ENCODE results near the gene BRINP1. TPM values are rescaled to one million over a fixed set of nuclear protein-coding genes. Genes with fewer than 3 reads are reported as not detected.

BRINP1 gene
- total and polyA plus RNA-seq, 2 experiments from 2014 or later: 13.4 to 33.5 TPM

GRCh38 chr9:119255116-119255515 is 114.1 kb downstream of the BRINP1 start:
- no peak for TF ChIP-seq POLR2AphosphoS5 (IDR thresholded peaks at IDR 0.05; ENCODE audit: low read depth)
- TF ChIP-seq ZNF331 (CRISPR knock-in tag; IDR thresholded peaks at IDR 0.05; ENCODE audit: low read depth): no peak
- Mint-ChIP-seq H3K27me3 (ENCODE audit: insufficient read depth, low read depth, poor library complexity) (peaks cover 5% of the 10 kb centered on the region), H3K9me3 (no peaks in the 10 kb centered on the region), H3K36me3 (ENCODE audit: low read depth) (no peaks in the 10 kb centered on the region; the same call in 2 of the 3 replicates), H3K4me1 (peaks cover 31% of the 10 kb centered on the region), H3K4me3 (no peak overlapping the region), H3K27ac (no peak overlapping the region)
- H3K27ac ChIP-seq (ENCODE audit: low read depth): no peak overlapping the region
- H3K9me2 ChIP-seq (ENCODE audit: insufficient read depth): no peaks in the 10 kb centered on the region
- peaks cover 16% of the 10 kb centered on the region for H3K79me2 ChIP-seq (replicated peaks; ENCODE audit: insufficient read depth)
- ATAC-seq (no peak), DNase-seq (ENCODE audit: low spot score) (no peak)
- no peaks in the 10 kb centered on the region for H3K36me3 ChIP-seq (ENCODE audit: insufficient read depth)
- peaks cover 12% of the 10 kb centered on the region; the same call in 1 of the 2 replicates for H4K20me1 ChIP-seq (replicated peaks; ENCODE audit: insufficient read depth)
- H3K4me3 ChIP-seq: no peak overlapping the region
- H3K27me3 ChIP-seq (ENCODE audit: insufficient read depth): no peaks in the 10 kb centered on the region
- no peak overlapping the region for H3K4me2 ChIP-seq
- H3F3A ChIP-seq (replicated peaks; ENCODE audit: low read depth): no peaks in the 10 kb centered on the region
- no peak overlapping the region for H2AFZ ChIP-seq
- H3K4me1 ChIP-seq (ENCODE audit: insufficient read depth): peaks cover 10% of the 10 kb centered on the region

GRCh38 chr9:119252671-119253299 is 116.5 kb downstream of the BRINP1 start:
- no peaks in the 10 kb centered on the region for H3F3A ChIP-seq (replicated peaks; ENCODE audit: low read depth)
- H4K20me1 ChIP-seq (replicated peaks; ENCODE audit: insufficient read depth): peaks cover 12% of the 10 kb centered on the region; the same call in 1 of the 2 replicates
- no peak overlapping the region for H3K4me2 ChIP-seq
- no peak overlapping the region for H2AFZ ChIP-seq
- Mint-ChIP-seq H3K27ac (no peak overlapping the region), H3K27me3 (ENCODE audit: insufficient read depth, low read depth, poor library complexity) (peaks cover 5% of the 10 kb centered on the region), H3K4me1 (peaks cover 18% of the 10 kb centered on the region), H3K36me3 (ENCODE audit: low read depth) (peaks cover 8% of the 10 kb centered on the region), H3K9me3 (no peaks in the 10 kb centered on the region), H3K4me3 (no peak overlapping the region)
- peak; percentile 68 for DNase-seq (ENCODE audit: low spot score)
- H3K27ac ChIP-seq (ENCODE audit: low read depth): no peak overlapping the region
- no peaks in the 10 kb centered on the region for H3K27me3 ChIP-seq (ENCODE audit: insufficient read depth)
- no peak overlapping the region for H3K4me3 ChIP-seq
- no peaks in the 10 kb centered on the region for H3K36me3 ChIP-seq (ENCODE audit: insufficient read depth)
- TF ChIP-seq EZH2 (IDR thresholded peaks at IDR 0.05; ENCODE audit: low read depth, unreplicated experiment) (no peak), REST (IDR thresholded peaks at IDR 0.05; ENCODE audit: unreplicated experiment) (peak; percentile 84)
- no peaks in the 10 kb centered on the region; the same call in 1 of the 2 replicates for H3K4me1 ChIP-seq (ENCODE audit: insufficient read depth)
- peaks cover 5% of the 10 kb centered on the region; the same call in 1 of the 2 replicates for H3K9me2 ChIP-seq (ENCODE audit: insufficient read depth)
- ATAC-seq: peak; percentile 61; the same call in 2 of the 3 replicates
- H3K79me2 ChIP-seq (replicated peaks; ENCODE audit: insufficient read depth): peaks cover 16% of the 10 kb centered on the region

- Mint-ChIP-seq H3K27ac (no peak overlapping the region), H3K27me3 (ENCODE audit: insufficient read depth, low read depth, poor library complexity) (peaks cover 5% of the 10 kb centered on the region), H3K9me3 (no peaks in the 10 kb centered on the region), H3K4me1 (peaks cover 13% of the 10 kb centered on the region; the same call in 2 of the 3 replicates), H3K36me3 (ENCODE audit: low read depth) (peaks cover 10% of the 10 kb centered on the region), H3K4me3 (no peak overlapping the region)
- DNase-seq (ENCODE audit: low spot score) (no peak), ATAC-seq (no peak)
- Histone ChIP-seq H2AFZ (no peak overlapping the region), H3K79me2 (replicated peaks; ENCODE audit: insufficient read depth) (peaks cover 16% of the 10 kb centered on the region), H3K27ac (ENCODE audit: low read depth) (no peak overlapping the region), H3K27me3 (ENCODE audit: insufficient read depth) (no peaks in the 10 kb centered on the region), H3K9me2 (ENCODE audit: insufficient read depth) (peaks cover 5% of the 10 kb centered on the region; the same call in 1 of the 2 replicates), H3K4me2 (no peak overlapping the region), H3F3A (replicated peaks; ENCODE audit: low read depth) (no peaks in the 10 kb centered on the region), H3K4me1 (ENCODE audit: insufficient read depth) (no peaks in the 10 kb centered on the region), H3K4me3 (no peak overlapping the region), H3K36me3 (ENCODE audit: insufficient read depth) (no peaks in the 10 kb centered on the region), H4K20me1 (replicated peaks; ENCODE audit: insufficient read depth) (peaks cover 12% of the 10 kb centered on the region; the same call in 1 of the 2 replicates)
- no peak for TF ChIP-seq STAT1 (IDR thresholded peaks at IDR 0.05; ENCODE audit: unreplicated experiment)
- TF ChIP-seq EZH2phosphoT487 (IDR thresholded peaks at IDR 0.05; ENCODE audit: unreplicated experiment): no peak
- TF ChIP-seq JUNB (IDR thresholded peaks at IDR 0.05; ENCODE audit: unreplicated experiment): no peak
- TF ChIP-seq NANOG (IDR thresholded peaks at IDR 0.05; ENCODE audit: borderline replicate concordance): no peak
Measured at GRCh38 chr9:119251936-119252335, 117.3 kb downstream of the BRINP1 start.
